PC-9 (cell line): ENCODE data around the gene GRIFIN. TPM values are rescaled to one million over a fixed set of nuclear protein-coding genes. Genes with fewer than 3 reads are reported as not detected.

ENCODE experiments used
- BruUV-seq: library from RNA; stranded (reverse); fragments of 400-500 nt; replicated peaks from 2 replicates; lab custom pipeline; 2021; lab: Mats Ljungman, UMichigan
- CTCF ChIA-PET: fragments of 300-600 bp; sonication (Branson Sonifier 250); formaldehyde crosslinking; loops from one replicate; lab custom pipeline; 2022; ENCODE audit warnings: antibody characterized with exemption; lab: Charles Lee
- POLR2A ChIA-PET: fragments of 300-600 bp; sonication (Branson Sonifier 250); formaldehyde crosslinking; loops from one replicate; lab custom pipeline; 2022; ENCODE audit warnings: antibody characterized with exemption; ENCODE audit not compliant: unreplicated experiment; lab: Charles Lee
- DNase-seq, 2 experiments: peaks; one replicate each; pipeline versions ENCODE4 v3.0.0 to v3.0.0-alpha.2; 2015 to 2022; ENCODE audit warnings: mixed read lengths in 1 of 2
- H2AFZ ChIP-seq: fragments of 200-600 bp; sonication (generic); 2 replicates; pipeline ENCODE4 v1.8.1; 2017; ENCODE audit warnings: antibody characterized with exemption
- H3F3A ChIP-seq: fragments of 200-600 bp; sonication (generic); 2 replicates; pipeline ENCODE4 v1.8.1; 2017; ENCODE audit warnings: antibody characterized with exemption, mild to moderate bottlenecking, low read depth; ENCODE audit not compliant: insufficient read depth
- H3K27ac ChIP-seq: fragments of 200-600 bp; sonication (generic); 2 replicates; pipeline ENCODE4 v1.6.1; 2016; ENCODE audit warnings: mixed run types
- H3K27me3 ChIP-seq: fragments of 200-600 bp; sonication (generic); 2 replicates; pipeline ENCODE4 v1.6.1; 2016; ENCODE audit warnings: low read depth, mixed run types; ENCODE audit not compliant: insufficient read depth
- H3K36me3 ChIP-seq: fragments of 200-600 bp; sonication (generic); 2 replicates; pipeline ENCODE4 v1.6.1; 2016; ENCODE audit warnings: low read depth, mixed run types
- H3K4me1 ChIP-seq: fragments of 200-600 bp; sonication (generic); replicated peaks from 2 replicates; pipeline ENCODE4 v1.6.1; 2016; ENCODE audit warnings: mixed run types; ENCODE audit not compliant: insufficient read depth
- H3K4me2 ChIP-seq: fragments of 200-600 bp; sonication (generic); 2 replicates; pipeline ENCODE4 v1.6.1; 2017; ENCODE audit warnings: mixed run types
- H3K4me3 ChIP-seq: fragments of 200-600 bp; sonication (generic); 2 replicates; pipeline ENCODE4 v1.6.1; 2016; ENCODE audit warnings: mixed run types
- H3K79me2 ChIP-seq: fragments of 200-600 bp; sonication (generic); 2 replicates; pipeline ENCODE4 v1.6.1; 2017; ENCODE audit warnings: low read depth, mixed run types
- H3K9me2 ChIP-seq: fragments of 200-600 bp; sonication (generic); 2 replicates; pipeline ENCODE4 v1.8.1; 2017; ENCODE audit warnings: mild to moderate bottlenecking; ENCODE audit not compliant: insufficient read depth
- H3K9me3 ChIP-seq: fragments of 200-600 bp; sonication (generic); 2 replicates; pipeline ENCODE4 v1.8.1; 2016; ENCODE audit warnings: low read depth; ENCODE audit not compliant: insufficient read depth
- H4K20me1 ChIP-seq: fragments of 200-600 bp; sonication (generic); 2 replicates; pipeline ENCODE4 v1.8.1; 2017; ENCODE audit not compliant: insufficient read depth
- EZH2 ChIP-seq: fragments of 200-600 bp; sonication (generic); IDR thresholded peaks from 2 replicates; pipeline ENCODE4 v1.8.0; 2017; ENCODE audit warnings: antibody characterized with exemption, low read depth
- intact Hi-C: fragments of 100-400 bp; cut with micrococcal nuclease; formaldehyde crosslinking; loops from one replicate; pipeline ENCODE4 v1.10.0; 2022; ENCODE audit not compliant: unreplicated experiment
- total RNA-seq: library from RNA; stranded (reverse); gene quantifications from 2 replicates; pipeline ENCODE4 v1.2.3, GENCODE V29; 2021
- TF ChIP-seq, protein P1 (sequence below): fragments of 200-600 bp; sonication (generic); conservative IDR thresholded peaks from 2 replicates; pipeline ENCODE4 v1.6.1; 2017; ENCODE audit warnings: mixed run types, antibody characterized with exemption, mild to moderate bottlenecking, moderate library complexity

Gene GRIFIN
- total RNA-seq, 1 experiment from 2014 or later, result not detected

DNA sequence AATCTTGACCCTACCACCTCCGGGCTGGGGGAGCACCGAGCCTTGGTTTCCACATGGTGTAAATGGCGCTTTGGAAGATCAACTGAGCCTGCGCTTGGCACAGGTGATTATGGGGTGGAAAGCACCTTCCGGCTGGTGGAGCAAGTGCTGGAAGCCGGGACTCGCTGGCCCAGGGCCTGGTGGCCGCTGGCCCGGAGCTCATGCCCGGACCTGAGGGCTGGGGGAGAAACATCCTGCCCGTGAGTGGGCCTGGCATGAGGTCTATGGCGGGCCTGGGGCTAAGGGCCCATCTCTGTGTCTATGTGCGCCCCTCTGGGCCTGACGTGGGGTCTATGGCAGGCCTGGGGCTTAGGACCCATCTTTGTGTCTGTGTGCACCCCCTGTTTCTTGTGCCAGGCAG, 29.2 kb upstream of the GRIFIN start:
- Histone ChIP-seq H2AFZ (no peak overlapping the region), H3K9me3 (no peaks in the 10 kb centered on the region), H3K9me2 (no peaks in the 10 kb centered on the region), H3K36me3 (no peaks in the 10 kb centered on the region), H3F3A (peaks cover 29% of the 10 kb centered on the region), H4K20me1 (no peaks in the 10 kb centered on the region), H3K27ac (no peak overlapping the region), H3K4me1 (peaks cover 16% of the 10 kb centered on the region), H3K4me3 (no peak overlapping the region), H3K79me2 (no peaks in the 10 kb centered on the region), H3K27me3 (peaks cover 9% of the 10 kb centered on the region; the same call in 1 of the 2 replicates), H3K4me2 (no peak overlapping the region)
- intact Hi-C loops, result no loop called here
- POLR2A ChIA-PET, result no interaction called here
- CTCF ChIA-PET, result no interaction called here
- DNase-seq, result no peak
- no TSS peak for BruUV-seq
- TF ChIP-seq EZH2, result no peak
- TF ChIP-seq, protein P1, sequence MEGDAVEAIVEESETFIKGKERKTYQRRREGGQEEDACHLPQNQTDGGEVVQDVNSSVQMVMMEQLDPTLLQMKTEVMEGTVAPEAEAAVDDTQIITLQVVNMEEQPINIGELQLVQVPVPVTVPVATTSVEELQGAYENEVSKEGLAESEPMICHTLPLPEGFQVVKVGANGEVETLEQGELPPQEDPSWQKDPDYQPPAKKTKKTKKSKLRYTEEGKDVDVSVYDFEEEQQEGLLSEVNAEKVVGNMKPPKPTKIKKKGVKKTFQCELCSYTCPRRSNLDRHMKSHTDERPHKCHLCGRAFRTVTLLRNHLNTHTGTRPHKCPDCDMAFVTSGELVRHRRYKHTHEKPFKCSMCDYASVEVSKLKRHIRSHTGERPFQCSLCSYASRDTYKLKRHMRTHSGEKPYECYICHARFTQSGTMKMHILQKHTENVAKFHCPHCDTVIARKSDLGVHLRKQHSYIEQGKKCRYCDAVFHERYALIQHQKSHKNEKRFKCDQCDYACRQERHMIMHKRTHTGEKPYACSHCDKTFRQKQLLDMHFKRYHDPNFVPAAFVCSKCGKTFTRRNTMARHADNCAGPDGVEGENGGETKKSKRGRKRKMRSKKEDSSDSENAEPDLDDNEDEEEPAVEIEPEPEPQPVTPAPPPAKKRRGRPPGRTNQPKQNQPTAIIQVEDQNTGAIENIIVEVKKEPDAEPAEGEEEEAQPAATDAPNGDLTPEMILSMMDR, result no peak

DNA sequence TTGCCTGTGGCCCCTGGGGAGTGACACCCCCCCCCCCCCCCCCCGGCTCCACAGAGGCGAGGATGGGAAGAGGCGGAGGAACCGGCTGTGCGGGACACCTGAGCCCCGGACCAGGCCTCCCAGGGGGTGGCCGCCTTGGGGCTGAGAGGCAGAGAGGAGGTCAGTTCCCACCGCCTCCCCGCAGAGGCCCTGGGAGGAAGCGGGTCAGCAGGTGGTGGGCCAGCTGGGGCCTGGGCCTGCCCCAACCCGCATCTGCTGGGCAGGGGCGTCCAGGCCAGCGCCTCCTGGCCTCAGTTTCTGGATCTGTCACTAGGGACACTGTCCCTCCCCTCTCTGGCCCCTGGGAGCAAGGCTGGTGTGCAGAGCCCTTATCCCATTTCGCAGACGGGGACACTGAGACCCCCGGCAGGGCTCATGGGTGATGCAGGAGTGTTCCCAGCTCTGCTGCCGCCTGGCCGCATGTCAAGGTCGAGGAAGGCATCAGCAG, 28.7 kb upstream of the GRIFIN start:
- DNase-seq, result no peak
- H2AFZ ChIP-seq, result no peak overlapping the region
- H3K27ac ChIP-seq, result no peak overlapping the region
- H3K9me2 ChIP-seq, result no peaks in the 10 kb centered on the region
- H3K4me1 ChIP-seq, result peaks cover 16% of the 10 kb centered on the region
- peaks cover 9% of the 10 kb centered on the region; the same call in 1 of the 2 replicates for H3K27me3 ChIP-seq
- no peak overlapping the region for H3K4me2 ChIP-seq
- intact Hi-C loops, result no loop called here
- TF ChIP-seq EZH2, result no peak
- TF ChIP-seq, protein P1, result no peak
- BruUV-seq, result no TSS peak
- no peaks in the 10 kb centered on the region for H4K20me1 ChIP-seq
- ChIA-PET CTCF (no interaction called here), POLR2A (no interaction called here)
- H3K36me3 ChIP-seq, result no peaks in the 10 kb centered on the region
- peaks cover 29% of the 10 kb centered on the region for H3F3A ChIP-seq
- no peak overlapping the region for H3K4me3 ChIP-seq
- no peaks in the 10 kb centered on the region for H3K79me2 ChIP-seq
- no peaks in the 10 kb centered on the region for H3K9me3 ChIP-seq

DNA sequence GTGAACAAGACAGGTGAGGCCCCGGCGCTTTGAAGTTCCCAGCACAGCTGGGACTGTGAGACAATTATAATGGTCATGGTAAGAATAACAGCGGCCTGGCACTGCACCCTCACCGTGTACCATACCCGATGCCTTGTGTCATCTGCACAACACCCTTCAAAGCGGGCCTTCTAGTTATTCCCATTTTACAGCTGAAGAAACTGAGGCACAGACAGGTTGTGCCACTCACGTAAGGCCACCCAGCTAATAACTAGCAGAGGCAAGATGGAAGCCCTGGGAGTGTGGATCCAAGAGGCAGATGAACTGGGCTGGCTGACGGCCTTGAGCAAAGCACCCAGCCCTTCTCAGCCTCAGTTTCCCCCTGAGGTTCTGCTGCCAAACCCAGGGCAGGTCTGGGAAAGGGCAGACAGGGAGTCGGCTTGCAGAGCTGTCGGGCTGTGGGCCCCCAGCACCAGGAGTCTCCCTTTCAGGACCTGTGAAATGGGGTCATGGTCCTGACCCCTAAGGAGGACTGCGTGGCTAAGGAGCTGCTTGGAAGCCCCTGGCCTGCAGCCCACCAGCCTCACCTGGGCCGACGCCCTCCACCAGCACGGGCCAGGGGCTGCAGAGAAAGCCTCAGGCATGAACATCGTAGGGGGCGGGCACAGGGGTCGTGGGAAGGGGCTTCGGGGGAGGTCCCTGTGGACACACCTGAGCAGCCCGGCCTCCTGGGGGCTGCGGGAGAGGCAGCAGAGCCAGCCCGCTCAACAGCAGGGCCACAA, 28.1 kb upstream of the GRIFIN start:
- no TSS peak for BruUV-seq
- intact Hi-C loops, result no loop called here
- POLR2A ChIA-PET, result no interaction called here

More for the DNA sequence above, 28.1 kb upstream of the GRIFIN start:
- CTCF ChIA-PET, result no interaction called here
- Histone ChIP-seq H3K4me1 (peaks cover 15% of the 10 kb centered on the region), H3F3A (peaks cover 25% of the 10 kb centered on the region), H3K4me3 (no peak overlapping the region), H4K20me1 (no peaks in the 10 kb centered on the region), H3K27me3 (peaks cover 9% of the 10 kb centered on the region; the same call in 1 of the 2 replicates), H3K4me2 (no peak overlapping the region), H2AFZ (no peak overlapping the region), H3K79me2 (no peaks in the 10 kb centered on the region), H3K9me2 (no peaks in the 10 kb centered on the region), H3K36me3 (no peaks in the 10 kb centered on the region), H3K9me3 (no peaks in the 10 kb centered on the region), H3K27ac (no peak overlapping the region)
- TF ChIP-seq, protein P1, result no peak
- TF ChIP-seq EZH2, result no peak
- DNase-seq, result no peak
